GM21528 (cell line): ENCODE measurements around the gene HS3ST4.

ENCODE experiments used
- ATAC-seq: cut with Tn5 transposase; IDR thresholded peaks from one replicate; pipeline ENCODE4 v1.9.1; 2021; ENCODE audit warnings: mild to moderate bottlenecking, moderate library complexity; ENCODE audit not compliant: unreplicated experiment, low FRiP score

The HS3ST4 gene

GRCh38 chr16:25812215-25812614 lies 120.5 kb downstream of the HS3ST4 start:
- no peak for ATAC-seq

- ATAC-seq: no peak
These were observed 125.5 kb downstream of the HS3ST4 start for GRCh38 chr16:25817295-25817694.

- ATAC-seq: no peak
These were observed 126.1 kb downstream of the HS3ST4 start for GRCh38 chr16:25817876-25818275.

GRCh38 chr16:25823891-25824290 lies 132.1 kb downstream of the HS3ST4 start:
- no peak for ATAC-seq

GRCh38 chr16:25827709-25828108 lies 135.9 kb downstream of the HS3ST4 start:
- no peak for ATAC-seq

GRCh38 chr16:25828510-25828909 lies 136.8 kb downstream of the HS3ST4 start:
- ATAC-seq: no peak

- no peak for ATAC-seq
These were observed 140.5 kb downstream of the HS3ST4 start for GRCh38 chr16:25832291-25832690.

- ATAC-seq: no peak
These were observed 142.3 kb downstream of the HS3ST4 start for GRCh38 chr16:25834101-25834500.

GRCh38 chr16:25835126-25835525 lies 143.4 kb downstream of the HS3ST4 start:
- ATAC-seq: no peak

GRCh38 chr16:25838724-25839186 lies 147.0 kb downstream of the HS3ST4 start:
- no peak for ATAC-seq

GRCh38 chr16:25841761-25842160 lies 150.0 kb downstream of the HS3ST4 start:
- ATAC-seq: no peak

- no peak for ATAC-seq
These were observed 154.1 kb downstream of the HS3ST4 start for GRCh38 chr16:25845901-25846300.

GRCh38 chr16:25854141-25854540 lies 162.4 kb downstream of the HS3ST4 start:
- no peak for ATAC-seq

- no peak for ATAC-seq
These were observed 163.3 kb downstream of the HS3ST4 start for GRCh38 chr16:25855063-25855462.

- ATAC-seq: no peak
These were observed 164.1 kb downstream of the HS3ST4 start for GRCh38 chr16:25855818-25856217.

GRCh38 chr16:25859645-25860044 lies 167.9 kb downstream of the HS3ST4 start:
- no peak for ATAC-seq

GRCh38 chr16:25867041-25867440 lies 175.3 kb downstream of the HS3ST4 start:
- no peak for ATAC-seq

- no peak for ATAC-seq
These were observed 176.3 kb downstream of the HS3ST4 start for GRCh38 chr16:25868106-25868505.

GRCh38 chr16:25868706-25869370 lies 177.1 kb downstream of the HS3ST4 start:
- ATAC-seq: no peak

- ATAC-seq: no peak
These were observed 180.8 kb downstream of the HS3ST4 start for GRCh38 chr16:25872369-25873070.

GRCh38 chr16:25874196-25874595 lies 182.4 kb downstream of the HS3ST4 start:
- no peak for ATAC-seq

- no peak for ATAC-seq
These were observed 184.3 kb downstream of the HS3ST4 start for GRCh38 chr16:25875956-25876598.
